GM19238 (cell line): ENCODE results near the gene MSI2.

ENCODE experiments used
- DNase-seq: peaks from one replicate; pipeline ENCODE4 v3.0.0; 2011; ENCODE audit warnings: low spot score; ENCODE audit not compliant: insufficient read length

The MSI2 gene

DNA sequence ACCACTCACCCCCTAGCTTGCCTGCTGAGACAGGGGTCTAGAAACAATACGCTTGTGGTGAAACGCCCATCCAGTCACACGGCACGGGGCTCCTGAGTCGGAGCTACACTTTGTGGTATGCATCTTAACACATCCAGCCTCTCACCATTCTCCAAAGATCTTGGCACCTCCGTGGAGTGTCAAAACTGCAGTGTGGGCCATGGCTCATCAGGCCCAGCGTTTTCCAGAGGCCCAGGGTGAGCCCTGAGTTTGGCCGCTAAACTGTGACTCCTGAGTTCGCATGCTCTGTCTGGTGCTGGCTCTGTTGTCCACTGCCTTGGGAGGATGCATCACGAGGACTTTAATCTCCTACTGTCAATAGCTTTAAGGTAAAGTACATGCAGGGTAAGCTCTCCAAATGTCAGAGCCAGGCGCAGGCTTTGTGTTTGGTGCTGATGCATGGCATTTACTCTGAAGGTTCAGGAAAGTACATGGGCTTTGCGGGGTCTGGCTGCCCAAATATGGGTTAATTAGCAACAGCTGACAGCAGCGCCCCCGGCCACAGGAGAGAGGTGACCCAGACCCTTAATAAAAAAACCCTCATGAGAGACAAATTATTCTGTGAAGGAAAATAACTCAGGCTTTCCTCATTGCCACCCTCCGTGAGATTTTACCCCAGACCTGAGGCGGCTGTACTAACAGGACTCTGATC is 370.3 kb downstream of the MSI2 start:
- no peak for DNase-seq

DNA sequence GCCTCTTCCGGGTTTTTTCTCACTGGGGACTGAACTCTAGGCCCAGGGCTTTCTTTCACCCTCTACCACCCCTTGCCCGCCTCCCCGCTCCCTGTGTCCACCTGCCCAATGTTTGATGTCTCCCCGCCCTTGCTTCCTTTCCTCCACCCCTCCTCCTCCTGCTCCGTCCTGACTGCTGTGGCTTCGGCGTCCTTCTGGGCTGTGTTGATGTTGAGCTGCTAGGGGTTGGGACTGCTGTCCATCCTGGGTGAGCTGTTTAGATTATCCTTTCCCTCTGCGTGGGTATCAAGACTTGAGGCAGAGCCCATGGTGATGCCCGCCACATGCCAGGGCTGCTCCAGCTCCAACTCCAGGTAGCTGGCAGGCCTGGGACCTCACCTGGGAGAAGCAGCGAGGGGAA is 371.3 kb downstream of the MSI2 start:
- DNase-seq: no peak

DNA sequence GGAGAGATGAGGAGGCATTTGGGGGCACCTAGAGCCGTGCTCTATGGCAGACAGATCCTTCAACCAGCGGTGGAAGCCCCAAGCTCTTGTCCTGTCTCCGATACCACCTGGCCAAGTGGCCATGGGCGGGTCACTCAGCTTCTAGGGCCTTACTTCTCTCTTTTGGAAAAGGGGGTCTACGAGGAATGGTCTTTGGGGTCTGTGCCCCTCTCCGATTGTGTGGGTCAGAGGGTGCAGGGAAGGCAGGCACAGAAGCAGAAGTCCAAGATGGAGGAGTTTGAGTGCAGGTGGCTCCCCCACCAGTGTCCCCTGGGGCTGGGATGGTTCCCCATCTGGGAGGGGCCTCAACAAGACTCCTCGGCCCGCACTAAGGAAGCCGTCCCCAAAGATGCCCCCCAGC is 372.1 kb downstream of the MSI2 start:
- DNase-seq: no peak

DNA sequence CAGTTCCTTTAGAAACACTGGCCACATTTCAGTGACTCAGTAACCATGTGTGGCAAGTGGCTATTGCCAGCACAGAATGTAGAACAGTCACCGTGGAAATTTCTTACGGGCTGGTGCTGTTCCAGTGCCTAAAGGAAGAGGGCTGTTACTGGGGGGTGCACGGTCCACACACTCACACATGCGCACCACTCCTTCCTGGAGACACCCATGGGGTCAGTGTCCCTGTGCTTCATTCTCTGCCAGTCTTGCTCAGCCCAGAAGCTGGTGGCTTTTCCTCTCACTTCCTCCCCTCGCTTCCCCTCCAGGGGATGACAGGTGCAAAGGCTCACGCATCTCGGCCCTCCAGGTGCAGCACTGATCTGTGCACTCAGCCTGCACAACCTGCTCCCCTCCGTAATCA is 373.1 kb downstream of the MSI2 start:
- peak; percentile 68 for DNase-seq

DNA sequence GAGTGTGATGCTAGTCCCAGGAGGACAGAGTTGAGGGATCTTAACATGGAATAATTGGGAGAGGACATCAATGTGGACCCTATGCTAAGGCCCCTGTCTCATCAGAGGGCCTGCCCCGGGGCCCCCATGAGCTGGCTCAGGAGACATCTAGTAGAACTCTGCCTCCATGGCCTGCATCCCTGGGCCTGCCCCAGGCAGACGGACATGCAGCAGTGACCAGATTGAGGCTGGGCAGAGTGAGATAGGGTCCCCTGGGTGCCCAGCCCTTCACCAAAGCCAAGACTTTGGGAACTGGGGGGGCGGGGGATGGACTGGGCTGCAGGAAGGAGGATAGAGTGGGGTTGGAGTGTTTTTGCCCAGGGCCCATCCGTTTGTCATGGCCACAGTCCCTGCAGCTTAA is 373.6 kb downstream of the MSI2 start:
- no peak for DNase-seq

DNA sequence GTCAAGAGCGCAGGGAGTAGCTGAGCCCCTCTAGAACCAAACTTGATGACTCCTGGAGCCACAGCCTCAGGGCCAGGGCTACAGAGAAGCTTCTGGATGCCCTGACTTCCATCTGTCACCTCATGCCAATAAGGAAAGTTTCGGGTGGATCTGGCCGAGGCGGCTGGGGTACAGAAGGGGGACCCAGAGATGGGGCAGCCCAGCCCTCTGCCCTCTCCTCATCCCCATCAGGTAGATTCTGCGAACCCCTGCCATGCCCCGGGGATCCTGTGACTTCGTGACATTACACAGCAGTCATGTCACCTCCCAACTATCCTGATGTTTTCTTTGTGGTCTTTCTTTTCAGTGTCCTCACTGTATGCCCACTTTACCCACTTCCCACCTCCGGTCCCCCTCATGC is 374.4 kb downstream of the MSI2 start:
- DNase-seq: no peak

DNA sequence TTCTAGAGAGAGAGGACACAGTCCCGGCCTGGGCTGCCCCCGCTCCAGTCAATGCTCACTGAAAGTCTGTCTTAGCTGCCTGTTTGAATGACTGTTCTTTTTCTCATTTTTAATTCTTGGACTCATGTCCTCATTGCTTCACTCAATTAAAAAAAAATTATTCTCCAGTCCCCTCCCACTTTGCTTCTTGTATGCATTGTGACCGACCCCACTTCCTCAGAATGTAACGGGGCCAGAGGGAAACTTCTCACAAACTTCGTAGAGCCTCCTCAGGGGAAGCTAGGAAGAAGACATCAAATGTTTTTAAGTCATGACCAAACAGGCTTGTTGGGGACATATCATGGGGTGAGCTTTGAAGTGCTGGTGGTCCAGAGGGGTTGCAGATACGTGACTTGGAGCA is 375.5 kb downstream of the MSI2 start:
- no peak for DNase-seq

DNA sequence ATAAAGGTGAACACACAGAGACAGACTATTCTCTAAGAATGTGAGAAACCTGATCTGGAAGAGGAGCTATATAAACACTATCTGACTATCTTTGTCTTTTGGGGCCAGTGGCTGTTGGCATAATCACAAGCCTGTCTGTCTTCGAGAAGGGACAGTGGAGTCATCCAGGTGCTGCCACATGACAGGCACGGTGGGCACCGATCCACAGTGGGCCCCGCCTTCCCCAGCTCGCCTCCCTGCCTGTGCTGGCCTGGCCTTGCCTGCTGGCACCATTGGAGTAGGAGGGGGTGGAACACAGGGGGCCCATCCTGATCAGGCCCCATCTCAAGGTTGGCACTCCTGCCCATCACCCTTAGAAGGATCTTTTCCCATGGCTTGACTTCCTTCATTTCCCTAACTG is 376.0 kb downstream of the MSI2 start:
- no peak for DNase-seq

DNA sequence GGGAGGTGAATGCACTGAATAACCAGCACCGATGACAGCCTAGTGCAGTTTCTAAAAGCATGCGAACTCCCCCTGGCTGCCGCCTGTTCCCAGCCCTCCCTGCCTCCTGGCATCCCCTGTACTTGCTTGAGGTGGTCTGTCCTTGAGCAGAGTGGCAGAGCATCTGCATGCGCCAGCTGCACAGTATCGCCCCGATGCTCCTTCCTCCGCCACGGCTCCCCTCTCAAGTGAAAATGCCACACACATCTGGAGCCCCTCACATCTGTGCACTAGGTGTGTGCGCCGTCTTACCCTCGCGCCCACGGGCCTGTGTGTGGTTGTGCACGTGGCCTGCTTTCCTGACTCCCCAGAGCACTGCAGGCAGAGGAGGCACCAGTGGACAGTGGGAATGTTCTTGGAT is 376.9 kb downstream of the MSI2 start:
- no peak for DNase-seq

DNA sequence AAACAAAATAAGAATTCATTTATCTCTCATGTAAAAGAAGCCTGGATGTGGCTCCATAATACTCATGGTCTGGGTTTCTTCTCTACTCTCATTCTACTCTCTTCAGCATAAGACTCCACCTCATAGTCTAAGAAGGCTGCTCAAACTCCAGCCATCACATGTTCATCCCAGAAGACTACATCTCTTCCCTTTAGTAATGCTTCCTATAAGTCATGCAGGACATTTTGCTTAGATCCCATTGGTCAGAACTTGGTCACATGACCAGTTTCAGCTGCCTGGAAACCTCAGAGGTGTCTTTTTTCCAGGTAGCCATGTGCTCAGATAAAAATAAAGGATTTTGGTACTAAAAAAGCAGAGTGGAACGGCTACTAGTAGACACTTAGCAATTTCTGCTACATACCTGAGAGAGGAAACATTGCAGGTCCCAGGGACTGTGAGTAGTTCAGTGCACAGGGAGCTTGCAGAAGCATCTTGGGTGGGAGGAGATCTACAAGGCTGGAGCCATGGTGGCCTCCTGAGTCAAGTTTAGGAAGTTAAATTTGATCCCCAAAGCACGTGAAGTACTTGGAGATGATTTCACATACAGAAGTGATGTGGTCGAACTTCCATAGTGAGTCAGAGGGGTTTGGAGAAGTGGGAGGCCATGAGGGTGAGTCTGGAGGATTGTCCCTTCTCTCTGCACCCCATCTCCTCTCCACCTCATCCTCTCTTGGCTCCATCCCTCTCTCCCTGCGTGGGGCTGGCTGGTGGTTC is 378.6 kb downstream of the MSI2 start:
- no peak for DNase-seq

DNA sequence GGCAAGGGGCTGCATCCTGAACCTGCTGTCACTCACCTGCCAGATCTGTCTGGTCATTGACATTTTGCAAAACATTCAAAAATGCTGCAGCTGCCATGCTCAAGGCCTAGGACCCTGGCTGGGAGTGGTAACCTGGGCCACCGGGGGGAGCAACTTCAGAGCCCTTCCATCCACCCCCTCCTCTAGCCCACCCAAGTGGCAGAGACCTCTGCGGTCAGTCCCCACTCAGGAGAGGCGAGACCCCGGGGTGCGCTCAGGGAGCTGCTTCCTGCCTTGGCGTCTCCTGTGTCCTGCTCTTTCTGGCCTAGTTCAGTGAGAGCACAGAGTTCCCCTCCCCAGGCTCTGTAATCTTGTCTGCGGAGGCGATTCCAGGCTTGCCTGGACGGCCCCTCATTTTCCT is 380.0 kb downstream of the MSI2 start:
- DNase-seq: no peak

DNA sequence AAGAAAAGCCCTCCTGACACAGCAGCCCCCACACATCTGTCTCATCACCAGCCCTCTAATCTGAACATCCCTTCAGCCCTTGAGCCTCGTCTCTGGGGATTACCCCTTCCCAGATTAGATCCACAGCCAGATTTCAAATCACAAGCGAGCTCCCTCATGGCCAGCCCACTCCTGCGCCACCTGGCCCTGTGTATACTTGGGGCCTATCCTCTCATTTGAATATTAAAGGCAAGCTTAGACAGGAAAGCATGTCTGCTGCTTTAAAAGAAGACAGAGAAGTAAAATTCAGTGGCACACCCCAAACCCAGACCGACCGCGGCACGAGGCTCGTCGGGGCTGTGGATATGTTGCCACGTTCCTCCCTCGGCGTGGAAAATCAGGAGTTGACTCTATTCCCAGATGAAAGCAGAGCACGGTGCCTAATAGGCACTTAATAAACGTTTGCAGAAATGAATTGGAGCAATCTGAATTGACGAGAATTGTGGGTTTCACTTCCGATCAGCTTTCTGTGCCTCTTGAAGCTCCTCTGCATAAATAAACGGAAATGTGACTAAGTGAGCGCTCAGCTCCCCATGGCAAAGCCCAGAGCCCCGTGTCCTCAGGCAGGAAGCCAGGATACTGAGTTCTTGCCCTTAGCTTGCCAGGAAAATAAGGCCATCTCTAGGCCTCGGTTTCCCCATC is 380.8 kb downstream of the MSI2 start:
- no peak for DNase-seq

DNA sequence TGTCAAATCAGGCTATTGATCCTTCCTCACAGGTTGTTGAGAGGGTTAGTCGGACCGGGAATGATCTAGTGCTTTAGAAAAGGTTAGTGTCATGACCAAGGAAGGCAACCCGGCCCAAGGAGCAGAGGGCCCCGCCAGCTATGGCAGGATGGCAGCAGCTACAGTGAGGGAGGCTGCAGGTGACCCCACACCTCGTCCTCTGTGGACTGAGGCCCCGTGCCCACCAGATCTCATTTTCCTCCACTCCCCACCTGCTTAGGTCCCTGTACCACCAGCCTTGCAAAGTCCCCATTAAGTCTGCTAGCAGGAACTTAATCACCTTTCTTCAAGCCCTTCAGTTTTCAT is 381.3 kb downstream of the MSI2 start:
- no peak for DNase-seq

DNA sequence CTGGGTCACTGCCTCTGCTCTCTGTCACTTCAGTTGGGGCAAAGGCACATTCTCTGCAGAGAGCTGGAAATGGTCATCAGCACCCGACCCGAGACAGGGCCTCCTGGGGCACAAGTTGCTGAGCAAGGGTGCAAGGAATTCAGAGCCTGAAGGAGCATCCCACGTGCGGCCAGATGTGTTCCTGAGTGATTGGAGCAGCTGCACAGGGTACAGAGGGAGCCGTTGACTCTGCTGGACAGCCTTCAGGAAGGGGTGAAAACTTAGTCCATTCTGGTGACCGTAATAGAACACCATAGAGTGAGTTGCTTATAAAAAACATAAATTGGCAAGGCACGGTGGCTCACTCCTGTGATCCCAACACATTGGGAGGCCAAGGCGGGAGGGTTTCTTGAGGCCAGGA is 382.0 kb downstream of the MSI2 start:
- DNase-seq: no peak

DNA sequence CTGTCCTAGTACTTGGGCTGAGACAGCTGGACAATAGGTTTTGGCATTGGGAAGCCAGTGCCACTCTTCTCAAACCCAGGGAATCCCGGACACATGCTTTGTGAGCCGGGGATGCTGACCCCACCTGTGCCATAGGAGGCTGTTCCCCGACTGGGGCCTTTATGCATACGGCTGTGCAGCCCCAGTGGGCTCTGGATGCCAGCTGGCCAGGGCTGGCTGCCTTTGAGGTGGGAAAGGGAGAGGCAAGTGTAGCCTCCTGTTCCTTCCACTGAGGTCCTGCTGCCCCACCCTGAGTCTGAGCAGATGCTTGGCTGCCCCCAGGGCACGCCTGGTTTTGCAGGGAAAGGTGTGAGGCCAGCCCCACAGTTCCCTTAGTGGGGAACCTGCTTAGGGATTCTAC is 383.1 kb downstream of the MSI2 start:
- no peak for DNase-seq

DNA sequence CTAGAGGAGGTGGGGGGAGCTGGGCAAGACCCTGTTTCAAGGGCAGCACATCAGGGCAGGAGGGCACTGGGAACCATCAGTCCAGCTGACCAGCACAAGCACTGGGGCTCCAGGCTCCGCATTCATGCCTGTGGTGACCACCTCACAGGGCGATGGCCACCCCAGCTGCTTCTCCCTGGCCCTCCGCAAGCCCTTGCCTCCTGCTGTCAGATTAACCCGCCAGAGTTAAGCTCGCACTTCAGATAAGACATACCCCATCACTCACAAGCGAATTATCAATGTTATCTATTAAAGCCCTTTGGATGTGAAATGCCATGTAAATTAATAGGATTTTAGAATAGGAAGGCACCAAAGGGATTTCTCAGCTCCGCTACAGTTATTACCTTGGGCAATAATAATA is 383.8 kb downstream of the MSI2 start:
- no peak for DNase-seq

DNA sequence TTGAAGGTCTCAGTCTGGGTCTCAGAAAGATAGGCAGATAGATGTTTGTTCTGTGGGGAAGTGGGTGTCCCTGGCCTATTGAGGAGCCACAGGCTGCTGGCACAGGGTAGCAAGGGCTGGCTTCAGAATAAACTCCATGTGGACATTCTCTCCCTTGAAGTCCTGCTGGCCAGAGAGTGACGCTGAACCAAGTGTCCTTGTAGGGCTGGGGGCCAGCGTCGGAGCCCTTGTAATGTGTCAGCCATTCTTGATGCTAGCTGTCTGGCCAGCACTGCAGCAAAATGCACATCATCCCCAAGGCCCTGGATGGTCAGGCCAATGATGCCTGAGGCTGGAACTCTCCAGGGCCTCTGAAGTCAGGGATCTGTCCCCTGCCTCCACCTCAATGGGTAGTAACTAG is 385.4 kb downstream of the MSI2 start:
- no peak for DNase-seq

DNA sequence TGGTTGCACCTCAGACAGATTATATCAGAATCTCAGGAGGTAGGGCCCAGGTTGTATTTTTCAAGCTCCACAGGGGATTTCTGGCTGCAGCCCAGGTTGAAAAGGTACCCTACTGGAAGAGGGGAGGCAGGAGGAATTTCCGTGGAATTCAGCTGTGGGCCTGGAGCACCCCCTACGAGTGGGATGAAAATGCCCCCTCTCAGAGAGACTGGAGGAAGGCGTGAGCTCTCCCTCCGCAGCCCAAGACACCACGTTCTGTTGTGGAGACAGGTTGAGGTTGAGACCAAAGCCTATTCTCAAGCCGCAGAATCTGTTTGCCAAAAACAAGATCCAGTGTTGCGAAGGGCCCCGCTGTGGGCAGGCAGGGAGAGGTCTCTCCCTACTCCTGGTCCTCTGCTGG is 386.7 kb downstream of the MSI2 start:
- no peak for DNase-seq

DNA sequence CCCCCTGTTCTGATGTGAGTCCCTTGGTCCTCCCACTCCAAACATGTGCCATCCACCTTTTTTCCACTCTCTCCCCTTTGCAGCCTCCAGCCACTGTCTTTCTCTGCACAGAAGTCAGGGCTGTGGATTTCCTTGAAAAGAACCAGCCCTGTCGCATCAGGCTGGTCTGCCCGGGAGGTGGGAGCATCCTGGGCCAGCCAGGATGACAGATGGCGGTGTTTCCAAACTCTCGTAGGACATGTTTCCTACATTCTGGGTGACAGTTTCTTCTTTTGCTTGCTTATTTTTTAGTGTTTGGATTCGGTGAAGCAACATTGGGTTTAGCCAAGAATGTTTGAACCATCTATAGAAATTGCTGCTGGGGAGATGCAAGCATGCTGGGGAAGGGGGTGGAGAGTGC is 388.0 kb downstream of the MSI2 start:
- no peak for DNase-seq

DNA sequence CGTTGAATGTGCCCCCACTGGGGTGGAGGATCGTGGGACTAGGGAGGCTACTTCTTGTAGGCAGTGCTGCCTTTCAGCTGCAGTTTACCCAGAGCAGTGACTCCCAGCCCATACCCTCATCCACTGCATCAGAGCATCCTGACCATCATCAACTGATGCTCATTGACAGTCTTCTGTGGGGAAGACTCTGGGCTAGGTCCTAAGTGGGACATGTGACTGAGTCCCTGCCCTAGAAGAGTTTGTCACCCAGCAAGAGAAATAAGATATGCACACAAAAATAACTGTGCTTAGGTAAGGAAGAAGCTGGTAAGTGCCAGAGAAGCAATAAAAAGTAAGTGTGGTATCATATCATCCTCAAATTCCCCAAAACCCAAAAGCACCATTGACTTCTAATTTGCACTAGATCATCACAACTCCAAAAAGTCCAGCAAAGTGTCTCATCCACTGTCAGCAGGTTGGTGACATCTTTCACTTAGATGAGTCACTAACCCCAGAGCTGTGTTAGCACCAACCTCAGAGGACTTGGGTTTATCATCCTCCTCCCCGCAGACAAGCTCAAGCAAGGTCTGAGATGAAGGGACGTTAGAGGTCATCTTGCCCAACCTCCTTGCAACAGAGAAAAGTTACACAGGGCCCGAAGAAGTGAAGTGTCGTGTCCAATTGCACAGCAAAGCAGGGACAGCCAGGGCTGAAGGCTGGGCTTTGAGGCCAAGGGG is 389.8 kb downstream of the MSI2 start:
- DNase-seq: no peak

DNA sequence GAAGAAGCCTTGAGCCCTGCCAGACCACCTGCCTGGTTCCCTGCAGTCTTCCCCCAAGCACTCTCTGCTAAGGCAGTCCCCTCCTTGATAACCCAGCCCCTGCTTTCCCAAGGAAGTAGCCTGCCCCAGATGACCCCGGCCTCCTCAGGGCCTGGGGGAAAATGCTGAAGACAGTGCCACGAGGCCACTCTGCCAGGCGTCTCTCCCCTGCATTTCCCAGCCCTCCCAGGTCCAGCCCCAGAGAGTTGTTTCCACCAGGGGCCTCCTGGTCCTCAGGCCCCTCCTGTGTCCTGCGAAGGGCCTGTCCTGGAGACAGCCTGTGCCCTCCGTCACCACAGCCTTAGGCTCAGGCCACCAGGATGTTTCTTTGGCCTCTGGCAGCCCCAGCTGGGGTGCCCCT is 392.4 kb downstream of the MSI2 start:
- DNase-seq: no peak

DNA sequence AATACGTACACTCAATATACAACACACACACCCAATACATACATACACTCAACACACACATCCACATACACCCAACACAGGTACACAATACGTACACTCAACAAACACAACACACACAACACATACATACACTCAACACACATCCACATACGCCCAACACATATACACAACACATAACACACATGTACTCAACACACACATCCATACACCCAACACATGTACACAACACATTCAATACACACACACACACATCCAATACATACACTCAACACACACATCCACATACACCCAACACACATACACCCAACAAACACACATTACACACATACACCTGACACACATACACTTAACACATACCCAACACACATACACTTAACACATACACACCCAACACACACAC is 392.9 kb downstream of the MSI2 start:
- no peak for DNase-seq
